ENCODE data around the gene C1S. TPM values are rescaled to one million over a fixed set of nuclear protein-coding genes. Genes with fewer than 3 reads are reported as not detected.
"Not testable (repeated sequence)": the region's sequence is repeated elsewhere in the genome, so short reads cannot be mapped to it uniquely, and the experiment has no call there.

C1S gene
- total and polyA plus RNA-seq, 9 of the 15 experiments (the other 6 are each of a cell fraction or from before 2014, with no cell fraction given): 0.08 to 0.84 (median 0.27) TPM

- no peak for TF ChIP-seq SP1 (CRISPR knock-in tag; IDR thresholded peaks at IDR 0.05)
- TF ChIP-seq DEAF1 (CRISPR knock-in tag; IDR thresholded peaks at IDR 0.05): peak; percentile 34; the same call in 1 of the 2 replicates
- TF ChIP-seq CTCF (IDR thresholded peaks at IDR 0.05 in 2 of 3, conservative IDR thresholded peaks at IDR 0.05 in 1 of 3; ENCODE audit: insufficient read depth in 2 of 3, low read depth in 1 of 3, low read length in 3 of 3): peak; percentile 65 to 79 (median 68)
- TF ChIP-seq JUND (IDR thresholded peaks at IDR 0.05; ENCODE audit: borderline replicate concordance, low read depth, low read length): no peak
- TF ChIP-seq JUND (tag; IDR thresholded peaks at IDR 0.05; ENCODE audit: borderline replicate concordance, low read depth, low read length): 0 out of 3 replicates have a peak, but pooled peaks have one; percentile 31
- TF ChIP-seq C11orf30 (IDR thresholded peaks at IDR 0.05; ENCODE audit: low read depth): peak; percentile 57
- TF ChIP-seq DPF2 (IDR thresholded peaks at IDR 0.05): no peak
- TF ChIP-seq ZNF316 (IDR thresholded peaks at IDR 0.05): peak; percentile 20; the same call in 1 of the 2 replicates
- TF ChIP-seq POLR2AphosphoS2 (IDR thresholded peaks at IDR 0.05; ENCODE audit: low read length): no peak
- peak; percentile 73 to 74 for TF ChIP-seq RAD21 (CRISPR knock-in tag; conservative IDR thresholded peaks at IDR 0.05 in 1 of 2, IDR thresholded peaks at IDR 0.05 in 1 of 2)
- TF ChIP-seq BRD9 (IDR thresholded peaks at IDR 0.05; ENCODE audit: low read depth, partially characterized antibody): peak; percentile 39
- TF ChIP-seq TCF3 (CRISPR knock-in tag; IDR thresholded peaks at IDR 0.05): no peak
- TF ChIP-seq CEBPB (tag; IDR thresholded peaks at IDR 0.05): peak; percentile 38; the same call in 1 of the 2 replicates
- no peak for TF ChIP-seq MTF1 (CRISPR knock-in tag; IDR thresholded peaks at IDR 0.05; ENCODE audit: borderline replicate concordance)
Measured at GRCh38 chr12:7060353-7060954, at the start of gene C1S (continued).

- CTCF ChIA-PET (ENCODE audit: low intra/inter-chr PET ratio); H3K27ac ChIP-seq (ENCODE audit: extremely low read depth, low read depth, low read length); H3K9ac ChIP-seq (ENCODE audit: insufficient read depth in 1 of 2, low read depth in 2 of 2, low read length in 2 of 2); DNase-seq (ENCODE audit: extremely low read depth in 1 of 4, low spot score in 3 of 4); H3K4me3 ChIP-seq; intact Hi-C loops (cut with micrococcal nuclease); BruUV-seq (replicated peaks); H3K9me3 ChIP-seq (replicated peaks; ENCODE audit: control insufficient read depth, insufficient read depth, low read depth, low read length); H2AFZ ChIP-seq (ENCODE audit: low read depth, low read length); in situ Hi-C loops (cut with MboI); H3K4me2 ChIP-seq (ENCODE audit: insufficient read depth, low read length); H3K27me3 ChIP-seq (ENCODE audit: control insufficient read depth in 2 of 2, insufficient read depth in 2 of 2, low read length in 2 of 2); H4K20me1 ChIP-seq (replicated peaks; ENCODE audit: control insufficient read depth, insufficient read depth, low read length); FAIRE-seq; ATAC-seq; H3K9me1 ChIP-seq (ENCODE audit: control insufficient read depth, insufficient read depth, low read length): not testable (repeated sequence)
- Histone ChIP-seq H3K79me2 (ENCODE audit: control insufficient read depth, insufficient read depth, low read length) (peaks cover 29% of the 10 kb centered on the region), H3K36me3 (ENCODE audit: control insufficient read depth, insufficient read depth, low read length) (peaks cover 37% of the 10 kb centered on the region; the same call in 2 of the 3 replicates), H3K4me1 (replicated peaks in 1 of 2; ENCODE audit: control insufficient read depth in 2 of 2, insufficient read depth in 2 of 2, low read length in 2 of 2) (peaks cover 5 to 19% of the 10 kb centered on the region in 2 experiments; a peak in 4 of 5 replicates)
- WGBS (ENCODE audit: insufficient coverage, low coverage, missing lambda C conversion rate): 93% methylated on average over 2 of the region's 4 CpGs
- POLR2A ChIA-PET: interaction anchor here (0.7 to 1.3 kb wide), 2 partner anchors 13 to 28 kb away, joined by 3 to 4 read pairs; no protein-coding TSS in a partner anchor
Measured at GRCh38 chr12:7011398-7011797, 49.1 kb upstream of the C1S start.

All from K562 (cell line).